HCT116 (cell line): ENCODE results near the gene NBAS. TPM values are rescaled to one million over a fixed set of nuclear protein-coding genes. Genes with fewer than 3 reads are reported as not detected.

Experiments used
- ATAC-seq: fragments of 200-7000 bp; cut with Tn5 transposase; 2 replicates; pipeline ENCODE4 v1.9.1; 2020; ENCODE audit warnings: mild to moderate bottlenecking, moderate library complexity
- BruUV-seq: library from RNA; stranded (reverse); fragments of 400-500 nt; replicated peaks from 2 replicates; lab custom pipeline; 2021; lab: Mats Ljungman, UMichigan
- CTCF ChIA-PET: fragments of 300-600 bp; sonication (Branson Sonifier 250); formaldehyde crosslinking; loops from one replicate; lab custom pipeline; 2021; ENCODE audit warnings: antibody characterized with exemption; lab: Charles Lee
- POLR2A ChIA-PET: fragments of 300-600, 350-600 bp; sonication (Branson Sonifier 250); formaldehyde crosslinking; loops from one replicate; lab custom pipeline; 2021; ENCODE audit warnings: antibody characterized with exemption; lab: Charles Lee
- RAD21 ChIA-PET, 2 experiments: fragments of 300-600 bp; sonication (Branson Sonifier 250); formaldehyde crosslinking; loops; one replicate each; lab custom pipeline; 2023; ENCODE audit warnings: low total read pairs in 2 of 2; ENCODE audit not compliant: uncharacterized antibody in 2 of 2, unreplicated experiment in 2 of 2, low non-redundant PET in 1 of 2; lab: Charles Lee
- DNase-seq: peaks from one replicate; pipeline ENCODE4 v3.0.0-alpha.2; 2010; ENCODE audit warnings: low read depth, low spot score
- H2AFZ ChIP-seq: fragments of 200-600 bp; shearing (Covaris generic), sonication (generic); 2 replicates; pipeline ENCODE4 v1.6.1; 2017; ENCODE audit warnings: low read depth, mixed run types, mixed read lengths, antibody characterized with exemption, low read length; ENCODE audit not compliant: poor library complexity, severe bottlenecking
- H3K27ac ChIP-seq: 2 replicates; pipeline ENCODE4 v1.5.1; 2012; ENCODE audit warnings: low read depth, low read length
- H3K27me3 ChIP-seq: fragments of 200-600 bp; sonication (generic); 2 replicates; pipeline ENCODE4 v1.6.1; 2016; ENCODE audit warnings: mixed run types, low read length, mixed read lengths; ENCODE audit not compliant: insufficient read depth
- H3K36me3 ChIP-seq, 2 experiments: fragments of 200-500 bp in 1 of 2; fragments of 200-600 bp in 1 of 2; sonication (Bioruptor generic) in 1 of 2; sonication (generic) in 1 of 2; 2 replicates each; pipeline versions ENCODE4 v1.5.1 to v1.6.1; 2014 to 2016; ENCODE audit warnings: low read length in 2 of 2, inconsistent platforms in 1 of 2, mixed read lengths in 1 of 2, mixed run types in 1 of 2; ENCODE audit not compliant: insufficient read depth in 2 of 2, control insufficient read depth in 1 of 2
- H3K4me1 ChIP-seq, 2 experiments: fragments of 200-600 bp in 1 of 2; sonication (generic) in 1 of 2; 2 replicates each; pipeline versions ENCODE4 v1.5.1 to v1.6.1; 2012 to 2017; ENCODE audit warnings: low read length in 2 of 2, inconsistent platforms in 1 of 2, mild to moderate bottlenecking in 1 of 2, mixed read lengths in 1 of 2, mixed run types in 1 of 2, moderate library complexity in 1 of 2; ENCODE audit not compliant: insufficient read depth in 2 of 2, control insufficient read depth in 1 of 2
- H3K4me2 ChIP-seq: fragments of 200-600 bp; sonication (generic); 2 replicates; pipeline ENCODE4 v1.6.1; 2017; ENCODE audit warnings: mixed run types, low read length, mixed read lengths
- H3K4me3 ChIP-seq, 2 experiments: fragments of 200-600 bp in 1 of 2; sonication (generic) in 1 of 2; replicated peaks in 1 of 2; 2 replicates each; pipeline ENCODE4 v1.5.1; 2011 to 2016; ENCODE audit warnings: low read length in 2 of 2, control low read depth in 1 of 2, low read depth in 1 of 2, mild to moderate bottlenecking in 1 of 2, mixed read lengths in 1 of 2, mixed run types in 1 of 2
- H3K79me2 ChIP-seq: fragments of 200-600 bp; sonication (generic); 2 replicates; pipeline ENCODE4 v1.6.1; 2017; ENCODE audit warnings: mild to moderate bottlenecking, mixed run types, low read length, moderate library complexity, mixed read lengths; ENCODE audit not compliant: insufficient read depth
- H3K9ac ChIP-seq: fragments of 200-600 bp; sonication (generic); 2 replicates; pipeline ENCODE4 v1.6.1; 2016; ENCODE audit warnings: low read length, mixed read lengths
- H3K9me2 ChIP-seq: fragments of 200-600 bp; sonication (generic), shearing (Covaris generic); 2 replicates; pipeline ENCODE4 v1.6.1; 2017; ENCODE audit warnings: mixed run types, mild to moderate bottlenecking, moderate library complexity; ENCODE audit not compliant: insufficient read depth
- H3K9me3 ChIP-seq, 2 experiments: fragments of 200-500 bp in 1 of 2; fragments of 200-600 bp in 1 of 2; sonication (Bioruptor generic) in 1 of 2; sonication (generic) in 1 of 2; 2 replicates each; pipeline ENCODE4 v1.6.1; 2014 to 2017; ENCODE audit warnings: low read length in 2 of 2, mixed read lengths in 2 of 2, inconsistent platforms in 1 of 2, low read depth in 1 of 2, mild to moderate bottlenecking in 1 of 2, mixed run types in 1 of 2, moderate library complexity in 1 of 2; ENCODE audit not compliant: control insufficient read depth in 1 of 2, insufficient read depth in 1 of 2
- H4K20me1 ChIP-seq: fragments of 200-600 bp; sonication (generic), shearing (Covaris generic); 2 replicates; pipeline ENCODE4 v1.6.1; 2017; ENCODE audit warnings: mixed run types, mild to moderate bottlenecking, moderate library complexity; ENCODE audit not compliant: insufficient read depth
- ATF3 ChIP-seq: IDR thresholded peaks from 2 replicates; pipeline ENCODE4 v1.6.1; 2012
- CEBPB ChIP-seq: IDR thresholded peaks from 2 replicates; pipeline ENCODE4 v1.6.1; 2012; ENCODE audit warnings: low read depth
- EZH2 ChIP-seq: fragments of 200-600 bp; sonication (generic); IDR thresholded peaks from 2 replicates; pipeline ENCODE4 v1.6.1; 2017; ENCODE audit warnings: antibody characterized with exemption, mixed run types
- FOSL1 ChIP-seq: IDR thresholded peaks from 2 replicates; pipeline ENCODE4 v1.6.1; 2012; ENCODE audit warnings: low read depth
- JUND ChIP-seq: IDR thresholded peaks from 2 replicates; pipeline ENCODE4 v1.6.1; 2012
- POLR2A ChIP-seq: IDR thresholded peaks from 2 replicates; pipeline ENCODE4 v1.7.0; 2011; ENCODE audit warnings: borderline replicate concordance; ENCODE audit not compliant: insufficient read depth, insufficient read length; ENCODE audit errors: extremely low read depth
- POLR2AphosphoS5 ChIP-seq: IDR thresholded peaks from 2 replicates; pipeline ENCODE4 v1.6.1; 2011; ENCODE audit warnings: mild to moderate bottlenecking, low read depth, low read length, moderate library complexity
- REST ChIP-seq: IDR thresholded peaks from 2 replicates; pipeline ENCODE4 v1.6.1; 2012; ENCODE audit warnings: low read depth
- SP1 ChIP-seq: IDR thresholded peaks from 2 replicates; pipeline ENCODE4 v1.6.1; 2012; ENCODE audit warnings: low read depth
- ZBTB33 ChIP-seq: IDR thresholded peaks from 2 replicates; pipeline ENCODE4 v1.6.1; 2011; ENCODE audit warnings: mild to moderate bottlenecking, low read length, moderate library complexity; ENCODE audit not compliant: insufficient replicate concordance; ENCODE audit errors: extremely low read depth
- ZFX ChIP-seq: fragments of 450-650 bp; IDR thresholded peaks from 2 replicates; pipeline ENCODE4 v1.6.1; 2017
- ZNF274 ChIP-seq: fragments of 200-500 bp; sonication (Bioruptor generic); IDR thresholded peaks from 2 replicates; pipeline ENCODE4 v1.6.1; 2014; ENCODE audit warnings: mild to moderate bottlenecking, low read depth, low read length, inconsistent platforms
- intact Hi-C: fragments of 100-400 bp; cut with micrococcal nuclease; formaldehyde crosslinking; loops from 2 replicates; pipeline ENCODE4 v1.10.0; 2022
- total RNA-seq: library from RNA; stranded (reverse); gene quantifications from one replicate; pipeline ENCODE4 v1.2.1, GENCODE V29; 2021; ENCODE audit not compliant: unreplicated experiment

Gene NBAS
- total RNA-seq, 1 experiment from 2014 or later = 32.8 TPM

- no peak for TF ChIP-seq JUND
- no peak for TF ChIP-seq POLR2AphosphoS5
- no peak for TF ChIP-seq ATF3
- TF ChIP-seq POLR2A = no peak
- no peak for TF ChIP-seq EZH2
These were observed 317.4 kb downstream of the NBAS start (continued) for GRCh38 chr2:15243762-15244161.

GRCh38 chr2:15242936-15243461, 318.1 kb downstream of the NBAS start:
- ChIA-PET CTCF (no interaction called here), POLR2A (no interaction called here), RAD21 (no interaction called here)
- H2AFZ ChIP-seq = no peak overlapping the region
- no peaks in the 10 kb centered on the region for H3K36me3 ChIP-seq
- H3K4me3 ChIP-seq = no peak overlapping the region
- intact Hi-C loops = no loop called here
- no peak overlapping the region for H3K4me2 ChIP-seq
- no peak overlapping the region for H3K9ac ChIP-seq
- no peaks in the 10 kb centered on the region for H3K79me2 ChIP-seq
- H3K9me2 ChIP-seq = no peaks in the 10 kb centered on the region
- ATAC-seq (no peak), DNase-seq (no peak)
- H3K4me1 ChIP-seq = peaks cover 0 to 4% of the 10 kb centered on the region in 2 experiments; a peak in 2 of 4 replicates
- no TSS peak for BruUV-seq
- no peaks in the 10 kb centered on the region for H3K27me3 ChIP-seq
- TF ChIP-seq FOSL1 = no peak
- no peak for TF ChIP-seq CEBPB
- no peak for TF ChIP-seq REST
- TF ChIP-seq ZNF274 = no peak
- no peak for TF ChIP-seq SP1
- no peak for TF ChIP-seq ZFX
- TF ChIP-seq ZBTB33 = no peak
- no peaks in the 10 kb centered on the region for H4K20me1 ChIP-seq
- no peaks in the 10 kb centered on the region for H3K9me3 ChIP-seq
- H3K27ac ChIP-seq = no peak overlapping the region
